Right renal cortex interstitium (tissue), 3 donors: ENCODE measurements around the gene TEX38. TPM values are rescaled to one million over a fixed set of nuclear protein-coding genes. Genes with fewer than 3 reads are reported as not detected.
"Not testable (repeated sequence)": the region's sequence is repeated elsewhere in the genome, so short reads cannot be mapped to it uniquely, and the experiment has no call there.

ENCODE experiments used
- DNase-seq, 3 donors: peaks; one replicate each; pipeline ENCODE4 v3.0.0-alpha.2; 2013; ENCODE audit warnings: low read depth in 3 of 3, low spot score in 2 of 3
- polyA plus RNA-seq, 3 donors: library from polyadenylated mRNA; unstranded; fragments of 120-200 nt; gene quantifications; one replicate each; pipeline ENCODE4 v1.2.1, GENCODE V29; 2013; ENCODE audit not compliant: insufficient read length in 3 of 3

Gene TEX38
- polyA plus RNA-seq, result under 1 TPM; 0.17 to 0.53 (median 0.28) TPM

- DNase-seq, result no peak
Observed at GRCh38 chr1:46671554-46671953, at the start of gene TEX38. TSS of gene TEX38 (plus strand) at chr1:46671854. CDS start at chr1:46671935, 81 bp downstream.

GRCh38 chr1:46621930-46622329 is 49.7 kb upstream of the TEX38 start:
- no peak for DNase-seq

GRCh38 chr1:46622344-46622743 is 49.3 kb upstream of the TEX38 start:
- no peak for DNase-seq

- no peak for DNase-seq
Observed at GRCh38 chr1:46623743-46624644, 47.7 kb upstream of the TEX38 start.

- DNase-seq, result no peak
Observed at GRCh38 chr1:46630719-46631118, 40.9 kb upstream of the TEX38 start.

- no peak for DNase-seq
Observed at GRCh38 chr1:46635205-46635604, 36.4 kb upstream of the TEX38 start.

GRCh38 chr1:46637444-46638083 is 34.1 kb upstream of the TEX38 start:
- DNase-seq, result no peak

GRCh38 chr1:46638921-46639320 is 32.7 kb upstream of the TEX38 start:
- no peak for DNase-seq

- DNase-seq, result no peak
Observed at GRCh38 chr1:46639547-46639946, 32.1 kb upstream of the TEX38 start.

- no peak for DNase-seq
Observed at GRCh38 chr1:46642115-46642680, 29.5 kb upstream of the TEX38 start.

- DNase-seq, result peak in 1 of 3 donors; percentile 21
Observed at GRCh38 chr1:46643368-46643775, 28.3 kb upstream of the TEX38 start.

GRCh38 chr1:46645815-46646214 is 25.8 kb upstream of the TEX38 start:
- no peak for DNase-seq

- no peak for DNase-seq
Observed at GRCh38 chr1:46646331-46646730, 25.3 kb upstream of the TEX38 start.

GRCh38 chr1:46646844-46647243 is 24.8 kb upstream of the TEX38 start:
- no peak for DNase-seq

GRCh38 chr1:46647611-46648010 is 24.0 kb upstream of the TEX38 start:
- no peak for DNase-seq

GRCh38 chr1:46649764-46650163 is 21.9 kb upstream of the TEX38 start:
- DNase-seq, result no peak

GRCh38 chr1:46650491-46650890 is 21.2 kb upstream of the TEX38 start:
- DNase-seq, result no peak

- DNase-seq, result not testable (repeated sequence)
Observed at GRCh38 chr1:46651152-46651551, 20.5 kb upstream of the TEX38 start.

GRCh38 chr1:46652321-46653100 is 19.1 kb upstream of the TEX38 start:
- DNase-seq, result no peak

- peak in 1 of 3 donors; percentile 10 for DNase-seq
Observed at GRCh38 chr1:46653405-46653958, 18.2 kb upstream of the TEX38 start.
